ENCODE measurements around the gene CFAP299. TPM values are rescaled to one million over a fixed set of nuclear protein-coding genes. Genes with fewer than 3 reads are reported as not detected.

The CFAP299 gene
- total RNA-seq, 2 experiments from 2014 or later: 0.63 to 3.7 TPM

GRCh38 chr4:80852061-80852460 is 516.5 kb downstream of the CFAP299 start:
- Histone ChIP-seq H3K4me3 (ENCODE audit: low read depth, low read length, poor library complexity, severe bottlenecking) (no peak overlapping the region), H2AFZ (ENCODE audit: low read length) (no peak overlapping the region), H3K9me3 (ENCODE audit: low read length) (no peaks in the 10 kb centered on the region; the same call in 1 of the 2 replicates), H3K4me2 (ENCODE audit: low read length) (no peak overlapping the region), H3K4me1 (ENCODE audit: insufficient read depth, low read length, poor library complexity, severe bottlenecking) (no peaks in the 10 kb centered on the region), H4K20me1 (ENCODE audit: insufficient read depth, low read length) (no peaks in the 10 kb centered on the region), H3K79me2 (ENCODE audit: insufficient read depth, low read depth, low read length) (no peaks in the 10 kb centered on the region), H3K36me3 (ENCODE audit: insufficient read depth, low read length) (no peaks in the 10 kb centered on the region), H3K27ac (ENCODE audit: low read depth, low read length, poor library complexity, severe bottlenecking) (no peak overlapping the region), H3K9me2 (ENCODE audit: insufficient read depth, low read length) (no peaks in the 10 kb centered on the region)
- TF ChIP-seq EZH2phosphoT487 (IDR thresholded peaks at IDR 0.05; ENCODE audit: borderline replicate concordance, low read depth, low read length): no peak
- TF ChIP-seq CTCF (conservative IDR thresholded peaks at IDR 0.05; ENCODE audit: low read length): no peak
- no peak for DNase-seq (ENCODE audit: low spot score)
- intact Hi-C loops (cut with micrococcal nuclease; ENCODE audit: unreplicated experiment): no loop called here
- CTCF ChIA-PET (ENCODE audit: unreplicated experiment): no interaction called here
- POLR2A ChIA-PET: interaction anchor here (0.6 to 1.5 kb wide), 3 partner anchors 11 to 98 kb away, joined by 3 to 5 read pairs (median 3); no protein-coding TSS in a partner anchor
- BruUV-seq (replicated peaks): no TSS peak

GRCh38 chr4:80873571-80873970 is 538.0 kb downstream of the CFAP299 start:
- Histone ChIP-seq H3K36me3 (ENCODE audit: insufficient read depth, low read length) (peaks cover 70% of the 10 kb centered on the region), H3K79me2 (ENCODE audit: insufficient read depth, low read depth, low read length) (no peaks in the 10 kb centered on the region), H3K4me3 (ENCODE audit: low read depth, low read length, poor library complexity, severe bottlenecking) (no peak overlapping the region), H3K4me1 (ENCODE audit: insufficient read depth, low read length, poor library complexity, severe bottlenecking) (peaks cover 51% of the 10 kb centered on the region), H4K20me1 (ENCODE audit: insufficient read depth, low read length) (no peaks in the 10 kb centered on the region), H3K27ac (ENCODE audit: low read depth, low read length, poor library complexity, severe bottlenecking) (peak overlapping the region; percentile 98), H3K9me2 (ENCODE audit: insufficient read depth, low read length) (no peaks in the 10 kb centered on the region), H3K4me2 (ENCODE audit: low read length) (no peak overlapping the region), H3K9me3 (ENCODE audit: low read length) (peaks cover 56% of the 10 kb centered on the region), H2AFZ (ENCODE audit: low read length) (peak overlapping the region; percentile 35; the same call in 1 of the 2 replicates)
- ChIA-PET POLR2A (interaction anchor here (0.6 to 1.6 kb wide), 15 partner anchors 7 to 265 kb away, joined by 3 to 8 read pairs (median 4); partner anchors contain the start of gene BMP3), CTCF (ENCODE audit: unreplicated experiment) (interaction anchor here (1.1 kb wide), 1 partner anchor 159 kb away, joined by 3 read pairs; no protein-coding TSS in a partner anchor)
- no peak for DNase-seq (ENCODE audit: low spot score)
- intact Hi-C loops (cut with micrococcal nuclease; ENCODE audit: unreplicated experiment): no loop called here
- TF ChIP-seq EZH2phosphoT487 (IDR thresholded peaks at IDR 0.05; ENCODE audit: borderline replicate concordance, low read depth, low read length) (no peak), CTCF (conservative IDR thresholded peaks at IDR 0.05; ENCODE audit: low read length) (no peak)
- BruUV-seq (replicated peaks): no TSS peak

GRCh38 chr4:80874979-80875378 is 539.4 kb downstream of the CFAP299 start:
- Histone ChIP-seq H4K20me1 (ENCODE audit: insufficient read depth, low read length) (no peaks in the 10 kb centered on the region), H3K79me2 (ENCODE audit: insufficient read depth, low read depth, low read length) (no peaks in the 10 kb centered on the region), H3K9me3 (ENCODE audit: low read length) (peaks cover 69% of the 10 kb centered on the region), H2AFZ (ENCODE audit: low read length) (no peak overlapping the region), H3K4me2 (ENCODE audit: low read length) (no peak overlapping the region), H3K9me2 (ENCODE audit: insufficient read depth, low read length) (no peaks in the 10 kb centered on the region), H3K27ac (ENCODE audit: low read depth, low read length, poor library complexity, severe bottlenecking) (peak overlapping the region; percentile 98), H3K4me3 (ENCODE audit: low read depth, low read length, poor library complexity, severe bottlenecking) (no peak overlapping the region), H3K36me3 (ENCODE audit: insufficient read depth, low read length) (peaks cover 83% of the 10 kb centered on the region), H3K4me1 (ENCODE audit: insufficient read depth, low read length, poor library complexity, severe bottlenecking) (peaks cover 58% of the 10 kb centered on the region)
- ChIA-PET CTCF (ENCODE audit: unreplicated experiment) (interaction anchor here (0.6 kb wide), 1 partner anchor 22 kb away, joined by 3 read pairs; no protein-coding TSS in a partner anchor), POLR2A (interaction anchor here (0.6 to 5.1 kb wide), 13 partner anchors 8 to 1756 kb away, joined by 3 to 25 read pairs (median 4); no protein-coding TSS in a partner anchor)
- intact Hi-C loops (cut with micrococcal nuclease; ENCODE audit: unreplicated experiment): loop anchor here (1.0 to 5.0 kb wide), 6 partner anchors 50 to 508 kb away; no protein-coding TSS in a partner anchor
- TF ChIP-seq EZH2phosphoT487 (IDR thresholded peaks at IDR 0.05; ENCODE audit: borderline replicate concordance, low read depth, low read length): no peak
- TF ChIP-seq CTCF (conservative IDR thresholded peaks at IDR 0.05; ENCODE audit: low read length): no peak
- no TSS peak for BruUV-seq (replicated peaks)
- DNase-seq (ENCODE audit: low spot score): peak; percentile 21
